AG04449 (cell line): ENCODE results near the gene SNRPA.

Experiments
- CTCF ChIA-PET: fragments of 350-600 bp; formaldehyde crosslinking; extraction: SDS; loops from one replicate; lab custom pipeline; 2021; ENCODE audit warnings: antibody characterized with exemption; lab: Yijun Ruan, JAX
- POLR2A ChIA-PET: fragments of 400-600, 350-600 bp; formaldehyde crosslinking; extraction: SDS; loops from one replicate; lab custom pipeline; 2020; ENCODE audit warnings: antibody characterized with exemption, inconsistent platforms; lab: Yijun Ruan, JAX
- DNase-seq: peaks from one replicate; pipeline ENCODE4 v3.0.0-alpha.2; 2010; ENCODE audit warnings: low read depth, low spot score
- H3K4me3 ChIP-seq: 2 replicates; pipeline ENCODE4 v1.5.1; 2011; ENCODE audit warnings: low read depth, mild to moderate bottlenecking, control low read depth, low read length
- CTCF ChIP-seq: IDR thresholded peaks from one replicate; pipeline ENCODE4 v1.5.1; 2011; ENCODE audit warnings: mild to moderate bottlenecking, moderate library complexity, low read length, control low read depth, inconsistent platforms; ENCODE audit not compliant: insufficient read depth; ENCODE audit errors: missing control alignments

The SNRPA gene

GRCh38 chr19:40750058-40750873 lies 737 bp upstream of the SNRPA start, which contains the start of gene ACTMAP:
Gene ACTMAP (minus strand): TSS chr19:40750477. CDS start chr19:40749803, 674 bp downstream.
- TF ChIP-seq CTCF: no peak
- ChIA-PET CTCF (interaction anchor here (1.1 kb wide), 1 partner anchor 394 kb away, joined by 3 read pairs; no protein-coding TSS in a partner anchor), POLR2A (interaction anchor here (0.7 to 1.4 kb wide), 7 partner anchors 13 to 285 kb away, joined by 3 to 9 read pairs (median 4); partner anchors contain the start of genes BLVRB, COQ8B, ITPKC and RAB4B)
- peak within 1 kb of the TSS; percentile 97 for H3K4me3 ChIP-seq
- DNase-seq: peak; percentile 99

- ChIA-PET POLR2A (interaction anchor here (0.5 kb wide), 1 partner anchor 25 kb away, joined by 3 read pairs; the partner anchor contains the start of gene RAB4B), CTCF (interaction anchor here (1.4 to 1.6 kb wide), 2 partner anchors 55 to 89 kb away, joined by 3 to 4 read pairs; no protein-coding TSS in a partner anchor)
- H3K4me3 ChIP-seq: peak overlapping the region; percentile 97
- TF ChIP-seq CTCF: no peak
- no peak for DNase-seq
These were observed 1.3 kb downstream of the SNRPA start for GRCh38 chr19:40752257-40752781.

- DNase-seq: no peak
- ChIA-PET CTCF (interaction anchor here (1.0 to 1.7 kb wide), 4 partner anchors 23 to 92 kb away, joined by 3 read pairs; no protein-coding TSS in a partner anchor), POLR2A (interaction anchor here (0.6 kb wide), 1 partner anchor 48 kb away, joined by 3 read pairs; no protein-coding TSS in a partner anchor)
- H3K4me3 ChIP-seq: no peak overlapping the region
- no peak for TF ChIP-seq CTCF
These were observed 3.7 kb downstream of the SNRPA start for GRCh38 chr19:40754611-40755247.

GRCh38 chr19:40755248-40755624 lies 4.2 kb downstream of the SNRPA start:
- DNase-seq: no peak
- TF ChIP-seq CTCF: no peak
- no peak overlapping the region for H3K4me3 ChIP-seq
- ChIA-PET CTCF (interaction anchor here (1.0 to 1.7 kb wide), 3 partner anchors 51 to 93 kb away, joined by 3 read pairs; no protein-coding TSS in a partner anchor), POLR2A (no interaction called here)

- no peak for DNase-seq
- H3K4me3 ChIP-seq: no peak overlapping the region
- ChIA-PET CTCF (interaction anchor here (1.7 kb wide), 1 partner anchor 93 kb away, joined by 3 read pairs; no protein-coding TSS in a partner anchor), POLR2A (no interaction called here)
- no peak for TF ChIP-seq CTCF
These were observed 4.8 kb downstream of the SNRPA start for GRCh38 chr19:40755791-40756190.
